GM15510 (cell line): Measurements from ENCODE around the gene B3GAT1.

Experiments used
- POLR2A ChIP-seq: IDR thresholded peaks from 3 replicates; pipeline ENCODE4 v1.6.1; 2011; ENCODE audit warnings: borderline replicate concordance; ENCODE audit not compliant: insufficient read length; ENCODE audit errors: extremely low read depth

Gene B3GAT1

GRCh38 chr11:134405436-134405835 is 6.6 kb downstream of the B3GAT1 start:
- no peak for TF ChIP-seq POLR2A

GRCh38 chr11:134404575-134405341 is 7.3 kb downstream of the B3GAT1 start:
- no peak for TF ChIP-seq POLR2A

- no peak for TF ChIP-seq POLR2A
Observed at GRCh38 chr11:134402910-134403309, 9.1 kb downstream of the B3GAT1 start.

GRCh38 chr11:134401825-134402809 is 9.9 kb downstream of the B3GAT1 start:
- TF ChIP-seq POLR2A, result no peak

GRCh38 chr11:134399996-134400395 is 12.0 kb downstream of the B3GAT1 start:
- TF ChIP-seq POLR2A, result no peak

GRCh38 chr11:134399293-134399654 is 12.8 kb downstream of the B3GAT1 start:
- TF ChIP-seq POLR2A, result no peak

- TF ChIP-seq POLR2A, result no peak
Observed at GRCh38 chr11:134398644-134399292, 13.3 kb downstream of the B3GAT1 start.

- no peak for TF ChIP-seq POLR2A
Observed at GRCh38 chr11:134398079-134398444, 14.0 kb downstream of the B3GAT1 start.

GRCh38 chr11:134397304-134398078 is 14.6 kb downstream of the B3GAT1 start:
- TF ChIP-seq POLR2A, result no peak

- TF ChIP-seq POLR2A, result no peak
Observed at GRCh38 chr11:134395002-134395401, 17.0 kb downstream of the B3GAT1 start.

GRCh38 chr11:134394311-134394710 is 17.7 kb downstream of the B3GAT1 start:
- TF ChIP-seq POLR2A, result no peak

GRCh38 chr11:134393638-134394037 is 18.4 kb downstream of the B3GAT1 start:
- no peak for TF ChIP-seq POLR2A

- no peak for TF ChIP-seq POLR2A
Observed at GRCh38 chr11:134392953-134393615, 19.0 kb downstream of the B3GAT1 start.

GRCh38 chr11:134391656-134392055 is 20.4 kb downstream of the B3GAT1 start:
- no peak for TF ChIP-seq POLR2A
